Measurements from ENCODE around the gene SRP19.

- TF ChIP-seq CTCF (IDR thresholded peaks at IDR 0.05; ENCODE audit: control extremely low read depth in 1 of 3, insufficient read depth in 1 of 3, low read depth in 1 of 3, low read length in 3 of 3) = no peak
- TF ChIP-seq ZNF274 (IDR thresholded peaks at IDR 0.05; ENCODE audit: borderline replicate concordance, extremely low read depth, low read length) = no peak
Measured at GRCh38 chr5:112885001-112885400, 23.9 kb downstream of the SRP19 start.
